ENCODE measurements around the gene ICOSLG. TPM values are rescaled to one million over a fixed set of nuclear protein-coding genes. Genes with fewer than 3 reads are reported as not detected.
"Not testable (repeated sequence)": the region's sequence is repeated elsewhere in the genome, so short reads cannot be mapped to it uniquely, and the experiment has no call there.

ICOSLG gene
- total RNA-seq, 1 donor from 2014 or later, result 2.6 TPM

DNA sequence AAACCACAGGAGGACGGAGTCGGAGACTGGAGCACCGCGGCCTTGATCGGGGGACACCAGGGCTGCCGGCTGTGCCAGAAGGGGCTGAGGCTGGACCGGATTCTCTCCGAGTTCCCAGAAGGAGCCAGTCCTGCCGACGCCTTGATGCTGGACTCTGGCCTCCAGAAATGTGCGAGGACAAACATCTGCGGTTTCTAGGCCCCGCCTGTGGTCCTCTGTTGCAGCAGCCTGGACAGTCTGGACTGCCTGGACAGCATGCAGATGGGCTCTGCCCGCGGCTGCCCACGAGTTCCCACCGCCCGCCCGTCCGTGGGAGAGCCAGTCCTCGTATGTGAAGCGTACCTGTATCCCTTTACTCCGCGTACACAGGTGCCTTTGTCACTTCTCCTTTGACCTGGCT is 34.6 kb downstream of the ICOSLG start:
- H3K36me3 ChIP-seq (ENCODE audit: control insufficient read depth in 3 of 3, insufficient read depth in 3 of 3, low read length in 3 of 3); H3K9me3 ChIP-seq (ENCODE audit: control insufficient read depth in 3 of 3, low read length in 3 of 3); H3K4me1 ChIP-seq (ENCODE audit: control insufficient read depth in 3 of 3, insufficient read depth in 3 of 3, low read length in 3 of 3); H3K27ac ChIP-seq (ENCODE audit: low read depth, low read length); H3K4me3 ChIP-seq (ENCODE audit: low read length in 3 of 3); H3K27me3 ChIP-seq (ENCODE audit: control insufficient read depth in 3 of 3, insufficient read depth in 3 of 3, low read length in 3 of 3); H3K9ac ChIP-seq (ENCODE audit: low read depth in 1 of 3, low read length in 3 of 3): not testable (repeated sequence)

DNA sequence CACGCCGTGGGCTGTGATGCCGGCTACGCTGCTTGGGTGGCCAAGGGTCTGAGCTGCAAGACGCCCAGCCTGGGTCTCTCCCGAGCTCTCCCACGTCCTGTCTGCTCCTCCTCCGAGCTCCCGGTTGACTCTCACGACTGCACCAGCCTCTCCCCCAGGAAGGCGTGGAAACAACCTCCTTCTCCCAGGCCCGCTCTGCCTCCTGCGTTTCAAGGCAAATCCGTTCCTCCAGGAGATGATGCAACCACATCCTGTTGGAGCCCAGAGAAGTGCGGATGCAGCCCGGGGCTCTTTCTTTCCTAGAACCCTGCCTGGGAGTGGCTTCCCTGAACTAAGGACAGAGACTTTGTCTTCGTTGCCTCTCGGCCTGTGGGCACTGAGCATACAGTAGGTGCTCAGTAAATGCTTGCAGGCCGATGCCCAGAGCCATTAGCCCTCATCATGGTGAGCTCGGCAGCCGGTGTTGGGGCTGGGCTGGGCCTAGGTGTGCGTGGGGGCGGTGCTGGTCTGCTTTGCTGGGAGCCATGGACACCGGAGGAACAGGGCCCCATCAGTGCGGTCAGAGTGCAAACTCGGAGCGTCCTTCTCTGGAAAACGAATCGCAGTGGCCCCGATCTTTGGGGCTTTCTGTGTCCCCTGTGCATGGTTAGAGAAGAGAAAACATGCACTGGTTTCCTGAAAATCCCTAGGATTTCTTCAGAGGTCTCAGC is 38.0 kb downstream of the ICOSLG start:
- H3K36me3 ChIP-seq (ENCODE audit: control insufficient read depth in 3 of 3, insufficient read depth in 3 of 3, low read length in 3 of 3); H3K4me3 ChIP-seq (ENCODE audit: low read length in 3 of 3); H3K27ac ChIP-seq (ENCODE audit: low read depth, low read length); H3K27me3 ChIP-seq (ENCODE audit: control insufficient read depth in 3 of 3, insufficient read depth in 3 of 3, low read length in 3 of 3); H3K9ac ChIP-seq (ENCODE audit: low read depth in 1 of 3, low read length in 3 of 3); H3K9me3 ChIP-seq (ENCODE audit: control insufficient read depth in 3 of 3, low read length in 3 of 3); H3K4me1 ChIP-seq (ENCODE audit: control insufficient read depth in 3 of 3, insufficient read depth in 3 of 3, low read length in 3 of 3): not testable (repeated sequence)

DNA sequence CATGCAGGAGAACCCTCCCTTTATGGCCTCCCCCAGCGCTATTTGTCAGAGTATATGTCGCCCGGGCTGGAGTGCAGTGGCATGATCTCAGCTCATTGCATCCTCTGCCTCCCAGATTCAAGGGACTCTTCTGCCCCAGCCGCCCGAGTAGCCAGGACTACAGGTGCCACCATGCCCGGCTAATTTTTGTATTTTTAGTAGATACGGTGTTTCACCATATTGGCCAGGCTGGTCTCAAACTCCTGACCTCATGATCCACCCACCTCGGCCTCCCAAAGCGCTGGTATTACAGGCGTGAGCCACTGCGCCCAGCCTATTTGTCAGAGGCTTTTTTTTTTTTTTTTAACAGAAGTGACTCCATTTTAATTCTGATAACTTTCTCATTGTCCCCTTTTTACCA is 40.7 kb downstream of the ICOSLG start:
- not testable (repeated sequence) for H3K27ac ChIP-seq (ENCODE audit: low read depth, low read length); H3K4me3 ChIP-seq (ENCODE audit: low read length in 3 of 3); H3K36me3 ChIP-seq (ENCODE audit: control insufficient read depth in 3 of 3, insufficient read depth in 3 of 3, low read length in 3 of 3); H3K4me1 ChIP-seq (ENCODE audit: control insufficient read depth in 3 of 3, insufficient read depth in 3 of 3, low read length in 3 of 3); H3K27me3 ChIP-seq (ENCODE audit: control insufficient read depth in 3 of 3, insufficient read depth in 3 of 3, low read length in 3 of 3); H3K9ac ChIP-seq (ENCODE audit: low read depth in 1 of 3, low read length in 3 of 3); H3K9me3 ChIP-seq (ENCODE audit: control insufficient read depth in 3 of 3, low read length in 3 of 3)

DNA sequence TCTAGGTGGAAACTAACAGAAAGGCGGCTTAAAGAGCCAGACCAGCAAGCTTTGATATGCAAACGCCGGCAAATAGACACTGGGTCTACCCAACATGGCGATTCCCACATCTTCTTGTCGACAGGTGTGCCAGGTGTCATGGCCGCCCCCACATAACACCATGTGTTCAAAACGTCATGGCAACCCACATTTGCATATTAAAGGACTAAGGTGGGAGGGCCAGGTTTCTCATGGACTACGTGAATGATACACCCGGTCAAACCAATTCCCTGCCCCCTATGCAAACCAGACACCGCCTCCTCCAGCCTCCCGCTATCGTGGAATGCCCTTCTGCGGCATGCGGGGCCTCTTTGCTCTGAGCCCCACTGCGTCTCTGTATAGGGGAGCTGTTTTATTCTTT is 41.3 kb downstream of the ICOSLG start:
- no peaks in the 10 kb centered on the region for H3K27me3 ChIP-seq (ENCODE audit: control insufficient read depth in 3 of 3, insufficient read depth in 3 of 3, low read length in 3 of 3)
- H3K4me1 ChIP-seq (ENCODE audit: control insufficient read depth in 3 of 3, insufficient read depth in 3 of 3, low read length in 3 of 3), result no peaks in the 10 kb centered on the region
- no peaks in the 10 kb centered on the region for H3K36me3 ChIP-seq (ENCODE audit: control insufficient read depth in 3 of 3, insufficient read depth in 3 of 3, low read length in 3 of 3)
- H3K27ac ChIP-seq (ENCODE audit: low read depth, low read length), result no peak overlapping the region
- no peak overlapping the region for H3K4me3 ChIP-seq (ENCODE audit: low read length in 3 of 3)
- no peak overlapping the region for H3K9ac ChIP-seq (ENCODE audit: low read depth in 1 of 3, low read length in 3 of 3)
- H3K9me3 ChIP-seq (ENCODE audit: control insufficient read depth in 3 of 3, low read length in 3 of 3), result no peaks in the 10 kb centered on the region

DNA sequence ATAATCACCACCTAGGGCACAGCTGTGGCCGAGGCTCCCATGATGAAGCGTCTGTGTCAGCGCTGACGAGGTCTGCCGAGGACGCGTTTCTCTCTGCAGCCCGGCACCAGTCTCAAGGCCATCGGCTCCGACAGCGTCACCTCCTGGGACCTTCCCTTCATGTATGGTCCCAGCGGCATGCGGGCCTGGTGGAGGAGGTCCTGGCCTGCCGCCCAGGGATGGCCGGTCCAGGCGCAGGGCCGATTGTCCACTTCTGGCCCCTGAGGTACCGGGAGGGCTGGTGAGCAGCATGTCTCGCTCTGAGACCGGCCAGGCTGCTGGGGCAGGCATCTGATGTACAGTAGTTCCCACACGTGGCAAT is 43.6 kb downstream of the ICOSLG start:
- H3K9ac ChIP-seq (ENCODE audit: low read depth in 1 of 3, low read length in 3 of 3); H3K9me3 ChIP-seq (ENCODE audit: control insufficient read depth in 3 of 3, low read length in 3 of 3); H3K4me1 ChIP-seq (ENCODE audit: control insufficient read depth in 3 of 3, insufficient read depth in 3 of 3, low read length in 3 of 3); H3K4me3 ChIP-seq (ENCODE audit: low read length in 3 of 3); H3K36me3 ChIP-seq (ENCODE audit: control insufficient read depth in 3 of 3, insufficient read depth in 3 of 3, low read length in 3 of 3); H3K27me3 ChIP-seq (ENCODE audit: control insufficient read depth in 3 of 3, insufficient read depth in 3 of 3, low read length in 3 of 3); H3K27ac ChIP-seq (ENCODE audit: low read depth, low read length): not testable (repeated sequence)

DNA sequence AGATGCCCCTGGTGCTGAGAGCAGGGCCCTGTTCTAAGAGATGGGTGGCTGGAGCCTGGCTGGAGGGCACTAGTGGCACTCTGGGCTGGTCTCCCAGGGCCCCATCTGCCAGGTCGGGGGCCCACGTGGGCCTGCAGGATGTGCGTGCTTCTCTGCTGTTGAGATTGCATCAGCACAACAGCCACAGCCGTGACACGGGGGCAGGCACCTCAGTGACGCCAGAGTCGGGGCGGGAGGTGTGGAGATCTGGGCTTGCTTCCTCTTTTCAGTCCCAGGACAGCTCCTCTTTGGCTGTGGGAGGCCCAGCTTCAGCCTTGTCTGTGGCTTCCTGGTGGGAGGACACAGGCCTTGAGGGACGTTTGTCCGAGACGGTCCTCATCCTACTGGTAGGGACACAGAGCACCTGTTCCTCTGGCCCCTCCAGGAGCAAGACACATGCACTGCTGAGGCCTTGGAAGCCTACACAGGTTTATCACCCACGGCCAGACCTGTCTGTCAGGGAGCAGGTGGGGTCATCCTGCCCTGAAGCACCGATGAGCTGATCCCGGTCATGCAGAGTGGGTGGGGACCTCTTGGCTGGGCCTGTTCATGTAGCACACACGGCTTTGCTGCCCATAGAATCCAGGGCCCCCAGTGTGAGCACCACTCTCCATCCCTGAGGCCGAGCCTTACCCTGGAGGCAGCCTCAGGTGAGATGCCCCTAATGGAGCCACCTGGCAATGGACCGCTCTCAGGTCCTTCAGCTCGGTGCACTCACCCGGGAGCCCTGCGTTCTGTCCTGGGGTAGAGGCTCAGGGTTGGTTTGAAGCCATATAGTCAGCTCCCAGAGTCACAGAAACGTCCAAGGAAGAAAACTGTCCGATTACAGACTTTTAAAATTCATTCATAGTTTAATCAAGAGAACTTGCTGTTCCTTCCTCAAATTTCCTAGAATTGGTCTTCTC is 44.3 kb downstream of the ICOSLG start:
- not testable (repeated sequence) for H3K36me3 ChIP-seq (ENCODE audit: control insufficient read depth in 3 of 3, insufficient read depth in 3 of 3, low read length in 3 of 3); H3K27ac ChIP-seq (ENCODE audit: low read depth, low read length); H3K9ac ChIP-seq (ENCODE audit: low read depth in 1 of 3, low read length in 3 of 3); H3K9me3 ChIP-seq (ENCODE audit: control insufficient read depth in 3 of 3, low read length in 3 of 3); H3K4me3 ChIP-seq (ENCODE audit: low read length in 3 of 3); H3K27me3 ChIP-seq (ENCODE audit: control insufficient read depth in 3 of 3, insufficient read depth in 3 of 3, low read length in 3 of 3); H3K4me1 ChIP-seq (ENCODE audit: control insufficient read depth in 3 of 3, insufficient read depth in 3 of 3, low read length in 3 of 3)

DNA sequence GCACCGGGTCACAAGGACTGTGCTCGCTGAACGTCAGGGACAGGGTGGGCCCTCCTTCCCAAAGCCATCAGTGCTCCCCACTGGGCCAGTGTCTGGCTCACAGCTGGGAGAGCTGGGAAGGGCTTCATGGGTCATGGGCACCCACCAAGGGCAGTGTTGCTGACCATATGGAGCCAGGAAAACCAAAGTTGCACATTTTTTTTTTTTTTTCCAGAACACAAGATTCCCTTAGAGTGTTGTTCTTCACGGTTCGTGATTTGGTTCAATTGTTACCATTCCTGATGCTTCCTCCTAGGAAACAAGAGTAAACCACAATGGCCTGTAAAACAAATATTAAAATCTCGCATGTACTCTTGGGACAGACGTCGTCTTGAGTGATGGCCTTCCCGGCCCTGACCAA is 45.9 kb downstream of the ICOSLG start:
- H3K4me3 ChIP-seq (ENCODE audit: low read length in 3 of 3); H3K27ac ChIP-seq (ENCODE audit: low read depth, low read length); H3K27me3 ChIP-seq (ENCODE audit: control insufficient read depth in 3 of 3, insufficient read depth in 3 of 3, low read length in 3 of 3); H3K9me3 ChIP-seq (ENCODE audit: control insufficient read depth in 3 of 3, low read length in 3 of 3); H3K9ac ChIP-seq (ENCODE audit: low read depth in 1 of 3, low read length in 3 of 3); H3K36me3 ChIP-seq (ENCODE audit: control insufficient read depth in 3 of 3, insufficient read depth in 3 of 3, low read length in 3 of 3); H3K4me1 ChIP-seq (ENCODE audit: control insufficient read depth in 3 of 3, insufficient read depth in 3 of 3, low read length in 3 of 3): not testable (repeated sequence)

DNA sequence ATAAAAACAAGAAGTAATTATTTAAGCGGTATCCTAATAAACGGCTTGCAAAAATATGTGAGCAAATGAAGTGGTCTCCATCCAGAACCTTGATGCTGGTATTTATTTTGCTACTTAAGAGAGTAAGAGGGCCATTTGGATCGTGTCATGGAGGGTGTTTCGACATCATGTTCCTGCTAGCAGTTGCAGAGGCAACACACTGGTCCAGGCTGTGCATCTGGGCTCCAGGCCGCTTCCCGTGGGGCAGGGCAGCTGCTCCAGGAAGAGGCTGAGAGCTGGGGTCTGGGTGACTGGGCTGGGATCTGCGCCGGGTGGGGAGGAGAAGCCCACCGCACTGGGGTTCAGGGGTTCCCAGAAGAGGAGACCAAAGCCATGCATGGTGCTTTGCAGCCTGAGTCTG is 46.3 kb downstream of the ICOSLG start:
- H3K4me3 ChIP-seq (ENCODE audit: low read length in 3 of 3); H3K27ac ChIP-seq (ENCODE audit: low read depth, low read length); H3K36me3 ChIP-seq (ENCODE audit: control insufficient read depth in 3 of 3, insufficient read depth in 3 of 3, low read length in 3 of 3); H3K4me1 ChIP-seq (ENCODE audit: control insufficient read depth in 3 of 3, insufficient read depth in 3 of 3, low read length in 3 of 3); H3K27me3 ChIP-seq (ENCODE audit: control insufficient read depth in 3 of 3, insufficient read depth in 3 of 3, low read length in 3 of 3); H3K9me3 ChIP-seq (ENCODE audit: control insufficient read depth in 3 of 3, low read length in 3 of 3); H3K9ac ChIP-seq (ENCODE audit: low read depth in 1 of 3, low read length in 3 of 3): not testable (repeated sequence)

DNA sequence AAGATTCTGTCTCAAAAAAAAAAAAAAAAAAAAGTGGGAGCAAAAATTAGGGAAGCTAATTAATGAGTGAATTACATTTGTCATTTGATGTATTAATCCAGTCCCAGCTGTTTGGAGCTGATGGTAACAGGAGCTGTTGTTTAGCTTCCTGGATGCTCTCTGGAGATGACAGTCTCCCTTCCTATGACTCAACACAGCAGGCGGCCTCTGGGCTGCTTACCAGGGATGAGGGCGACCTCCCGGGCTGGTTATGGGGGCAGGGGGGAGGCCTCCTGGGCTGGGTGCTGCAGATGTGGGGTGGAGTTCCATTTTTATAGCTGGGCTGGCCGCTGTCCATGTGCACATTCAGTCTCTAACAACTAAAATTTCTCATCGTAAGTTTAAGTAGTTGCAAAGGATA is 47.6 kb downstream of the ICOSLG start:
- H3K9ac ChIP-seq (ENCODE audit: low read depth in 1 of 3, low read length in 3 of 3); H3K9me3 ChIP-seq (ENCODE audit: control insufficient read depth in 3 of 3, low read length in 3 of 3); H3K4me3 ChIP-seq (ENCODE audit: low read length in 3 of 3); H3K27me3 ChIP-seq (ENCODE audit: control insufficient read depth in 3 of 3, insufficient read depth in 3 of 3, low read length in 3 of 3); H3K27ac ChIP-seq (ENCODE audit: low read depth, low read length); H3K4me1 ChIP-seq (ENCODE audit: control insufficient read depth in 3 of 3, insufficient read depth in 3 of 3, low read length in 3 of 3); H3K36me3 ChIP-seq (ENCODE audit: control insufficient read depth in 3 of 3, insufficient read depth in 3 of 3, low read length in 3 of 3): not testable (repeated sequence)

DNA sequence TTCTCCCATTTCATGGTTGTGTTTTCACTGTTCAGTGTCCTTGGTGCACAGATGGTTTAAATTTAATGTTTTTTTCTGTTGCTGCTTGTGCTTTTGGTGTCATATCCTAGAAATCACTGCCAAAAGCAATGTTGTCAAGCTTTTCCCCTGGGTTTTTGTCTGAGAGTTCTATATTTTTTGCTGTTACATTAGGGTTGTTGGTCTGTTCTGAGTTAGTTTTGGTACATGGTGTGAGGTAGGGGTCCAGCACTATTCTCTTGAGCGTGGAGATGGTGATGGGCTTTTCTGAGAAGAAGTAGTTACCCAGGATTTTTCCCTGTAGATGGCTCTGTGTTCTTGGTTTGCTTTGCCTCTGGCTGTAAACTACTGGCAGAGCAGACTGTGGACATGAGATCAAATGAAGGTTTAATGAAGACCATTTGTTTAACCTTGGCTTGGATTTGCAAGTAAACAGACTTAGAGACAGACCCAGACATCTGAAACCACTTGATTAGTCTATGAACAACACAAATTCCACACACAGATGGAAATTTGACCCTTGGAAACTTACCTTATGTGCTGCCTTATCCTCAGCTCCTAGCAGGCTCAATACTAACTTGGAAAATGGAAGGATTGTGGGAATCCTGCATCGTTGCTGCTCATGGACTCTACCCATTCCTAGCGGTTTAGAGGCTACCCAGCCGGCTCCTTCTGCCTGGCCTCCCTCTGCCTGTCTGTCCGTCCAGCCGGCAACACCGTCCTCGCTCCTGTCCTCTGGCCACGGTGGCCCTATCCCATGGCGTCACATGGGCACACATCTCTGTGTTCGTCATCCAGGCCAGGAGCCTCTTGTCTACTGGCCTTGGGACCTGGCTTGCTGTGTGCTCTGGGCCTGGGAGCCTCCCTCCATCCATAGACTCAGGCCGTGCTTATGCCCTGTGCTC is 50.1 kb downstream of the ICOSLG start:
- not testable (repeated sequence) for H3K9me3 ChIP-seq (ENCODE audit: control insufficient read depth in 3 of 3, low read length in 3 of 3); H3K4me1 ChIP-seq (ENCODE audit: control insufficient read depth in 3 of 3, insufficient read depth in 3 of 3, low read length in 3 of 3); H3K4me3 ChIP-seq (ENCODE audit: low read length in 3 of 3); H3K36me3 ChIP-seq (ENCODE audit: control insufficient read depth in 3 of 3, insufficient read depth in 3 of 3, low read length in 3 of 3); H3K27ac ChIP-seq (ENCODE audit: low read depth, low read length); H3K27me3 ChIP-seq (ENCODE audit: control insufficient read depth in 3 of 3, insufficient read depth in 3 of 3, low read length in 3 of 3); H3K9ac ChIP-seq (ENCODE audit: low read depth in 1 of 3, low read length in 3 of 3)

Measured in skeletal muscle tissue (tissue), 4 donors.